Raji (cell line): ENCODE measurements around the gene GPR142.

Experiments used
- POLR2A ChIP-seq: IDR thresholded peaks from 2 replicates; pipeline ENCODE4 v1.6.1; 2011; ENCODE audit warnings: low read depth, low read length, control low read depth; ENCODE audit not compliant: insufficient read depth

GPR142 gene

DNA sequence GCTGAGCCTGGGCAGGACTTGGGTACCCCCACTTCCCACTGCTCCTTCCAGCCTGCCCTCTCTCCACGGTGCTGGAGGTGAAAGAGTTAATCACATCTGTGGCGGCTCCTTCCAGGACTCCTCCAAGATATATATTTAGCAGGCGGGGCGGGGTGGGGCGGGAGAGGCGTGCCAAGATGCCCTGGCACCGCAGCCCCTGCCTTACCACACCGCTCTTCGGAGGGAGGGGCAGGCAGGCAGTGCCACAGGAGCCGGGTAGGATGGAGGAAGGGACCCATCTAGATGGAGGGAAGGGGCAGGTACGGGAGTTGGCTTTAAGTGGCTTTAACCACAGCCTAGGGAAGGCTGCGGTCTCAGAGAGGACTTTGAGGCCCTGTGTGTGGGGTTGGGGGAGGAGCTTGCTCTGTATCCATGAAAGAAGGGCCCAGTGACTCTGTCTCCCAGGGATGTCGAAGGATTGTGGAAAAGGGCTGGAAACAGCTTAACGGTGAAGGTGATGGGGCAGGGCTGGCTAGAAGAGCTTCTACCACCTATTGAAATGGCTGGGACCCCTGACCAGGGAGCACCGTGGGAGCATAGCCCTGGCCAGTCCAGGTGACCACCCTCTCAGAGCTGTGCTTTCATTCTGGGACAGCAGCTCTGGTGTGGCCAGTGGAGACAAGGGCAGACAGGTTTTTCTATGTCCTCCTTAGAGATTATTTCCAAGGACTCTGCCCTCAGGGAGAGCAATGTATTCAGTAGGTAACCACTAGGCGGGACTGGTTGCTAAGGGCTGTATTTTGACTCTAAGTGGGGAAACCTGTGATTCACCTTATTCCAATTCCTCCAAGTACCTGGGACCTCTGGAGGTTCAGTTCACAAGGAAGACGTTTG, 13.0 kb downstream of the GPR142 start:
- TF ChIP-seq POLR2A: no peak

DNA sequence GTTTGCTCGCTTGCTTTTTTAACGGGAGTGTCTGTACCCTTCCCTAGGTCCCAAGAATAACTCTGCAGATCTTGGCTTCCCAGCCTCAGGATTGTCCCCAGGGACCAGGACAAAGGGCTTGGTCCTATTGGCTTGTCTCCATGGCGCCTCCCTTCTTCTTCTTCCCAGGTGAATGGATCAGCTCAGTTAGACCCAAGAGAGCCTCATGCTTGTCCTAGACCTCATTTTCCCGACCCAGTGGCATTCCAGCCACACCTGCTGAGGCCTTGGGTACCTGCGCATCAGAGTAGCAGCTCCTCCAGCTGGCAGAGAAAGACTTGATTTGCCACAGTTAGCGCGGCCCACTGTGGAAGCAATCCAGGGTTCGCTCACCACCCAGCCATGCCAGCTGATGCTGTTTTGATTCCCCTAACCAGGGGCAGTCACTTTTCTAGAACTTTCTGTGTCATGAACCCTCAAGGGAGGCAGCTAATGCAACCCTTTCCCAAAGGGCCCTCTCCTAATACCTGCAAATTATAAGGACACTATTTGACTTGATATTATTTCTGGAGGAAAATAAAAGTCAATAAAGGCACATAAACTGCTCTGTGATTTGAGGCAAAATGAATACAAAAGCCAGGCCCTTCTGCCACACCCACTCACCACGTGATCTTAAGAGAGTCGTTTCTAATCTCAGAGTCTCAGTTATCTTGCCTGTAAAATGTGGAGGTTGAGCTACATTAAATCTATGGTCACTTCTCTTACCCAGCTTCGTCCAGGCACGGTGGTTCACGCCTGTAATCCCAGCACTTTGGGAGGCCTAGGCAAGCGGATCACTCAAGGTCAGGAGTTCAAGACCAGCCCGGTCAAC, 13.9 kb downstream of the GPR142 start:
- no peak for TF ChIP-seq POLR2A

DNA sequence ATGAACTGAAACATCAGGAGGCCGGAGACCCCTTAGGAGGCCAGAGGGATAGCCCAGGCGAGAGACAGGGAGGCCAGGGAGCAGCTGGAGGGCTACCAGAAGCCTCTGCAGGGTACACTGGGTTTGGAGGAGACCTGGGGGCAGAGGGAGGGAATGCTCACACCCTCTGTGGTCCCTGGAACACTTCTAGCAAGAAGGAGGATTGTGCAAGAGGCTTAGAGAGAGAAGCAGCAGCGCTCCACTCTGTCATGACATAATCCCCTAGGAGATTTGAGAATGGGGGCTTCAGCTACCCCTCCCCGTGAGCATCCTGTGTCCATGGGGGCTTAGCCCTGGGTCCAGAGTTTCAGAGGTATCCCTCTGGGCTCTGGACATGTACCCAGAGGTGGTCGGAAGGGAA, 15.8 kb downstream of the GPR142 start:
- no peak for TF ChIP-seq POLR2A

- no peak for TF ChIP-seq POLR2A
Measured at GRCh38 chr17:74385201-74385600, 17.9 kb downstream of the GPR142 start.

DNA sequence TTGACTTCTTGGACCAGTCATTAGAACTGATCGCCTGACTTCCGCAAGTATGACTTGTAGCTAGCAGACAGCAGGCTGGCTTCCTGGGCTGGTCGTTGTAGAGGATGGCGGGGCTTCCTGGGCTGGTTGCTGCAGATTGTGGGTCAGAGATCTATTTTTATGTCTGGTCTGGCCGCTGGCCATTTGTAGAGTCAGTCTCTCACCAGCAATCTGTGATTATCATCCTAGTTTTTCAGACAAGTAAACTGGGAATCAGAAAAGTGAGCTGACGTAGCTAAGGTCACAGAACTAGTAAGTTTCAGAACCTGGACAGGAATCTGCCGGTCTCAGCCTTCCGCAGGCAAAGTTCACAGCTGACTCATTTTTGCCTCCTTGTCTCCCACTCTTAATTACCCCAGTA, 19.1 kb downstream of the GPR142 start:
- no peak for TF ChIP-seq POLR2A

GRCh38 chr17:74387365-74388218, 20.3 kb downstream of the GPR142 start:
- TF ChIP-seq POLR2A: no peak

GRCh38 chr17:74389084-74389753, 21.9 kb downstream of the GPR142 start:
- TF ChIP-seq POLR2A: no peak

DNA sequence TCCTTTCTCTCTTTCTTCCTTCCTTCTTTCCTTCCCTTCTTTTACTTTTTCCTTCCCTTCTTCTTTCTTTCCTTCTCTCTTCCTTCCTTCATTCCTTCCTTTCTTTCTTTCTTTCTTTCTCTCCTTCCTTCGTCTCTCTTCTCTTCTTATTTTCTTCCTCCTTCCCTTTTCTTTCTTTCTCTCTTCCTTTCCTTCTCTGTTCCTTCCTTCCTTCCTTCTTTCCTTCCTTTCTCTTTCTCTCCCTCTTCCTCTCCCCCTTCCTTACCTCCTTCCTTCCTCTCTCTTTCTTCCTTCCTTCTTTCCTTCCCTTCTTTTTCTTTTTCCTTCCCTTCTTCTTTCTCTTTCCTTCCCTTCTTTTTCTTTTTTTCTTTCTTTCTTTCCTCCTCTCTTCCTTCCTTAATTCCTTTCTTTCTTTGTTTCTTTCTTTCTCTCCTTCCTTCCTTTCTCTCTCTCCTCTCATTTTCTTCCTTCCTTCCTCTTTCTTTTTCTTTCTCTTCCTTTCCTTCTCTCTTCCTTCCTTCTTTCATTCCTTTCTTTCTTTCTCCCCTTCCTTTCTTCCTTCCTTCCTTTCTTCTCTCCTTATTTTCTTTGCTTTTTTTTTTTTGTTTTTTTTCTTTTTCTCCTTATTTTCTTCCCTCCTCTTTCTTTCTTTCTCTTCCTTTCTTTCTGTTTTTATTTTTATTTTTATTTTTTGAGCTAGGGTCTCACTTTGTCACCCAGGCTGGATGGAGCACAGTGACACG, 22.8 kb downstream of the GPR142 start:
- TF ChIP-seq POLR2A: no peak

DNA sequence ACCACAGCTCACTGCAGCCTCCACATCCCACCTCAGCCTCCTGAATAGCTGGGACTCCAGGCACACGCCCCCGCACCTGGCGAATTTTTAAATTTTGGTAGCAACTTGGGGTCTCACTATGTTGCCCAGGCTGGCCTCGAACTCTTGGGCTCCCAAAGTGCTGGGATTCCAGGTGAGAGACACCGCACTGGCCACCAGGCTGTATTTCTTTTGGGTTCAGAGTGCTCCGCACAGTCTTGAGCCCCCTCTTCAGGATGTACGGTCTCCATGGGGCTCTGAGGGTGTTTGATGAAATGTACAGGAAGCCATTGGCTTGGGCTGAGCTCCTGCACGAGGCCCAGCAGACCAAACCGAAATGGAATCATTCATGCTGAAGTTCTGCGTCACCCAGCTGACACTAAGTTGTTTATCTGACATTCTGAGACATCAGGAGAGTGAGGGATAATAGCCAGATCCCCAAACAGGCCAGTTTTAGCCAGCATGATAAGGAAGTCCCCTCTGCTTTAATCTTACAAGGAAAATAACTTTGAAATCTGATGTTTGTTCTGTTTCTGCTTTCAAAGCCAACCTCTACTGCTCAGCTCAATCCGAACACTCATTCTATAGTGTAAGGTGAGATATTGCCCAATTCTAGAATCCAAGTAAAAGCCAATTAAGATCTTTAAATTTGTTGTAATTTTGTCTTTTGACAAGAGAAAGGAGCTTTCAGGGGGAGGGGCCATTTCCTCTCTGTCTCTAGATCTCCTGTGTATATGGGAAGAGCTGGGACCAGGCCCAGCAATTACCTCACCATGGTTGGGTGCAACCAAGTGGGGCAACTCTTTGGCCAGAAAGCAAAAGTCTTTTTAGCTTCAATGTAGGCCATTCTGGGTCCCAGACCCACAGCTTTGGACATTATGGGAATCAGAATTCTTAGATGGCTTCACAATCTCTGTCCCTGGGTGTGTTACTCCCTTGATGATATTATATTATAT, 23.7 kb downstream of the GPR142 start:
- TF ChIP-seq POLR2A: no peak

GRCh38 chr17:74391771-74392170, 24.5 kb downstream of the GPR142 start:
- TF ChIP-seq POLR2A: no peak

GRCh38 chr17:74392848-74393247, 25.5 kb downstream of the GPR142 start:
- TF ChIP-seq POLR2A: no peak

- TF ChIP-seq POLR2A: no peak
Measured at GRCh38 chr17:74393346-74393942, 26.1 kb downstream of the GPR142 start.
